ENCODE data around the gene FAM180B. TPM values are rescaled to one million over a fixed set of nuclear protein-coding genes. Genes with fewer than 3 reads are reported as not detected.

The FAM180B gene
- total and polyA plus RNA-seq, 2 of the 8 experiments (the other 6 are each of a cell fraction or from before 2014, with no cell fraction given): 0.09 TPM; not detected in 1

DNA sequence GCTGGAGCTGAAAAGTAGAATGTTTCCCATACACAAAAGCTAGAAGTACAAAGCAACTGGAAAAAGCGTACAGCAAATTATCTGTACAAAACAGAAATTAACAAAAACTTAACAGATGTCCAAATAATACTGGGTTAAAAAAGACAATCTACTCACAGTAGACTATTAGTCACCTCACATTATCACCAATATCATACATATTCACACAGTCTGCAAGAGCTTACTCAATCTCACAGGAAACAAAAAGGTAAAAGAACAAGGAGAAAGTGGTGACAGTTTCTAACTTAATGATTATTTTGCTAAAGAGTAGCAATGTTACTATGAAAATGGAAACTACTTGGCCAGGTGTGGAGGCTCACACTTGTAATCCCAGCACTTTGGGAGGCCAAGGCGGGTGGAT is 45.4 kb upstream of the FAM180B start:
- Histone ChIP-seq H3K56ac (replicated peaks; ENCODE audit: insufficient read length, low read depth, low read length) (no peak overlapping the region), H2AFZ (ENCODE audit: low read length) (no peak overlapping the region), H3K27ac (ENCODE audit: low read depth, low read length) (no peak overlapping the region), H3K4me2 (ENCODE audit: insufficient read depth in 1 of 2, low read depth in 2 of 2, low read length in 2 of 2) (no peak overlapping the region; a peak in 1 of 4 replicates), H4K91ac (replicated peaks; ENCODE audit: insufficient read length, low read length) (no peak overlapping the region), H2BK120ac (replicated peaks; ENCODE audit: low read depth, low read length) (no peak overlapping the region), H4K8ac (ENCODE audit: extremely low read depth, insufficient read depth, low read length) (no peak overlapping the region), H3K14ac (ENCODE audit: insufficient read length) (no peak overlapping the region), H2BK20ac (ENCODE audit: low read length) (no peak overlapping the region), H3K9ac (replicated peaks in 1 of 4; ENCODE audit: extremely low read depth in 1 of 4, low read depth in 3 of 4, low read length in 3 of 4) (no peak overlapping the region), H2BK5ac (ENCODE audit: low read depth, low read length) (no peak overlapping the region), H4K20me1 (replicated peaks in 1 of 2; ENCODE audit: control insufficient read depth in 1 of 2, insufficient read depth in 2 of 2, low read length in 2 of 2) (peaks cover 32 to 35% of the 10 kb centered on the region in 2 experiments), H3K4ac (replicated peaks; ENCODE audit: insufficient read length, low read depth, low read length) (no peak overlapping the region), H2AK5ac (ENCODE audit: low read depth, low read length) (no peak overlapping the region), H3K4me1 (replicated peaks in 1 of 4; ENCODE audit: control insufficient read depth in 3 of 4, insufficient read depth in 4 of 4, low read length in 3 of 4) (peaks cover 0 to 10% (median 4%) of the 10 kb centered on the region in 4 experiments; a peak in 5 of 7 replicates), H2BK15ac (ENCODE audit: low read length) (no peak overlapping the region), H3K18ac (ENCODE audit: extremely low read depth, low read length) (no peak overlapping the region), H2BK12ac (ENCODE audit: low read depth, low read length) (no peak overlapping the region), H3K23me2 (ENCODE audit: low read depth, low read length) (no peaks in the 10 kb centered on the region), H3K79me2 (ENCODE audit: control insufficient read depth in 1 of 2, insufficient read depth in 2 of 2, low read length in 2 of 2) (peaks cover 62 to 99% of the 10 kb centered on the region in 2 experiments), H3K36me3 (ENCODE audit: control insufficient read depth in 2 of 4, insufficient read depth in 4 of 4, low read length in 3 of 4) (no peaks in the 10 kb centered on the region; a peak in 1 of 8 replicates), H3K9me3 (ENCODE audit: insufficient read depth in 2 of 2, low read depth in 1 of 2, low read length in 1 of 2) (no peaks in the 10 kb centered on the region), H3K79me1 (ENCODE audit: low read depth, low read length) (peaks cover 4% of the 10 kb centered on the region), H3K23ac (ENCODE audit: insufficient read length) (no peak overlapping the region), H3K27me3 (replicated peaks in 1 of 4; ENCODE audit: control insufficient read depth in 3 of 4, extremely low read depth in 1 of 4, insufficient read depth in 3 of 4, low read length in 3 of 4) (no peaks in the 10 kb centered on the region), H4K5ac (ENCODE audit: insufficient read length, low read depth, low read length) (no peak overlapping the region), H3K4me3 (ENCODE audit: extremely low read depth in 1 of 4, insufficient read depth in 2 of 4, low read depth in 3 of 4, low read length in 4 of 4) (no peak overlapping the region)
- ChIA-PET CTCF (ENCODE audit: partially characterized antibody) (interaction anchor here (1.0 to 5.3 kb wide), 4 partner anchors 11 to 101 kb away, joined by 3 to 25 read pairs (median 4); partner anchors contain the start of gene CELF1), POLR2A (ENCODE audit: partially characterized antibody) (interaction anchor here (0.7 to 8.8 kb wide), 4 partner anchors 9 to 40 kb away, joined by 3 to 65 read pairs (median 8); partner anchors contain the start of gene CELF1)
- FAIRE-seq (no peak), DNase-seq (ENCODE audit: low read depth in 1 of 2, low spot score in 2 of 2) (no peak)
- WGBS, 2 experiments (ENCODE audit: extremely low coverage in 1 of 2, insufficient coverage in 1 of 2, insufficient read length in 1 of 2, insufficient replicate concordance in 2 of 2, low coverage in 1 of 2, low lambda C conversion rate in 2 of 2, missing lambda C conversion rate in 1 of 2): 95% methylated on average over 2 of the region's 2 CpGs; no CpG with 5 or more reads in 1 of the 2 experiments
- no peak for TF ChIP-seq CHD1 (IDR thresholded peaks at IDR 0.05; ENCODE audit: low read depth, low read length)
- TF ChIP-seq ZNF274 (IDR thresholded peaks at IDR 0.05; ENCODE audit: borderline replicate concordance, extremely low read depth, low read length): no peak
- no peak for TF ChIP-seq SAP30 (IDR thresholded peaks at IDR 0.05; ENCODE audit: insufficient read depth, insufficient replicate concordance, low read length)
- no peak for TF ChIP-seq TAF7 (optimal IDR thresholded peaks at IDR 0.05; ENCODE audit: borderline replicate concordance, low read depth, low read length)
- no peak for TF ChIP-seq ASH2L (IDR thresholded peaks at IDR 0.05; ENCODE audit: low read length)
- no peak for TF ChIP-seq SIX5 (IDR thresholded peaks at IDR 0.05; ENCODE audit: low read depth, low read length)
